A549 (cell line): ENCODE results near the gene CAMKK2. TPM values are rescaled to one million over a fixed set of nuclear protein-coding genes. Genes with fewer than 3 reads are reported as not detected.

Experiments used
- ATAC-seq, 2 experiments: fragments of 200-7000 bp in 1 of 2; fragments of >200 bp in 1 of 2; cut with Nextera tagmentation in 1 of 2; cut with Tn5 transposase in 1 of 2; 3 replicates each; pipeline versions ENCODE4 v1.8.0 to v1.9.1; 2018 to 2020; ENCODE audit warnings: mild to moderate bottlenecking in 1 of 2, moderate library complexity in 1 of 2
- CTCF ChIA-PET: fragments of 300-600 bp; sonication (Branson Sonifier 250); formaldehyde crosslinking; extraction: SDS; loops from one replicate; lab custom pipeline; 2021; ENCODE audit warnings: antibody characterized with exemption, inconsistent platforms; lab: Yijun Ruan, JAX
- POLR2A ChIA-PET: fragments of 350-600 bp; formaldehyde crosslinking; extraction: SDS; loops from one replicate; lab custom pipeline; 2021; ENCODE audit warnings: antibody characterized with exemption, inconsistent platforms; lab: Yijun Ruan, JAX
- DNase-seq, 2 experiments: peaks; one replicate each; pipeline versions ENCODE4 v3.0.0 to v3.0.0-alpha.2; 2011 to 2016; ENCODE audit warnings: low read depth in 1 of 2, low spot score in 1 of 2
- FAIRE-seq: peaks from 2 replicates; lab custom pipeline; 2011; peaks lifted over from hg19 to GRCh38; lab: Jason Lieb, UNC
- H3K27ac ChIP-seq, 2 experiments: fragments of >200 bp; sonication (Bioruptor Twin); formaldehyde crosslinking; 3 replicates each; pipeline ENCODE4 v1.5.1; 2016 to 2017
- H3K4me1 ChIP-seq: fragments of >200 bp; sonication (Bioruptor Twin); formaldehyde crosslinking; 3 replicates; pipeline ENCODE4 v1.6.1; 2016
- H3K4me2 ChIP-seq: fragments of >200 bp; sonication (Bioruptor Twin); formaldehyde crosslinking; 3 replicates; pipeline ENCODE4 v1.6.1; 2016
- H3K4me3 ChIP-seq: fragments of >200 bp; sonication (Bioruptor Twin); formaldehyde crosslinking; 3 replicates; pipeline ENCODE4 v1.5.1; 2016
- H3K9me3 ChIP-seq: fragments of >200 bp; sonication (Bioruptor Twin); formaldehyde crosslinking; 3 replicates; pipeline ENCODE4 v1.6.1; 2016
- BCL3 ChIP-seq: fragments of >200 bp; sonication (Bioruptor Twin); formaldehyde crosslinking; IDR thresholded peaks from 3 replicates; pipeline ENCODE4 v1.6.1; 2016
- CBX2 ChIP-seq: fragments of 200-600 bp; sonication (generic); IDR thresholded peaks from 2 replicates; pipeline ENCODE4 v1.6.1; 2016; ENCODE audit warnings: low read depth, mild to moderate bottlenecking, borderline replicate concordance
- CEBPB ChIP-seq, 2 experiments: fragments of >200 bp in 1 of 2; sonication (Bioruptor Twin) in 1 of 2; formaldehyde crosslinking in 1 of 2; IDR thresholded peaks; 2 replicates each; pipeline ENCODE4 v1.6.1; 2012 to 2016
- ELK1 ChIP-seq: fragments of 150-350 bp; IDR thresholded peaks from 2 replicates; pipeline ENCODE4 v1.6.1; 2014; ENCODE audit warnings: low read depth, mild to moderate bottlenecking, low read length
- FOSL2 ChIP-seq, 2 experiments: fragments of 450-650 bp in 1 of 2; fragments of >200 bp in 1 of 2; sonication (Bioruptor Twin) in 1 of 2; formaldehyde crosslinking; IDR thresholded peaks; 2 replicates each; pipeline versions ENCODE4 v1.5.0 to v1.6.1; 2016 to 2020; ENCODE audit warnings: mild to moderate bottlenecking in 1 of 2, moderate library complexity in 1 of 2
- FOXS1 ChIP-seq: fragments of 250-450 bp; sonication (Bioruptor Pico); IDR thresholded peaks from 2 replicates; pipeline ENCODE4 v1.5.0; 2020; ENCODE audit warnings: mild to moderate bottlenecking, moderate library complexity
- GATA3 ChIP-seq: IDR thresholded peaks from 2 replicates; pipeline ENCODE4 v1.6.1; 2012; ENCODE audit warnings: borderline replicate concordance
- HES2 ChIP-seq: fragments of >200 bp; sonication (Bioruptor Twin); formaldehyde crosslinking; IDR thresholded peaks from 2 replicates; pipeline ENCODE4 v1.6.1; 2016
- JUN ChIP-seq, 2 experiments: fragments of >200 bp; sonication (Bioruptor Twin); formaldehyde crosslinking; IDR thresholded peaks; 2 replicates in 1 of 2; 3 replicates in 1 of 2; pipeline ENCODE4 v1.6.1; 2016 to 2017
- JUNB ChIP-seq: fragments of >200 bp; sonication (Bioruptor Twin); formaldehyde crosslinking; IDR thresholded peaks from 2 replicates; pipeline ENCODE4 v1.6.1; 2016
- MAX ChIP-seq: IDR thresholded peaks from 2 replicates; pipeline ENCODE4 v1.6.1; 2012
- MYC ChIP-seq: IDR thresholded peaks from 2 replicates; pipeline ENCODE4 v1.6.1; 2012; ENCODE audit warnings: mild to moderate bottlenecking, inconsistent platforms, low read length, improper control_type of control experiment, borderline replicate concordance
- NFE2L2 ChIP-seq: fragments of 150-350 bp; conservative IDR thresholded peaks from 2 replicates; pipeline ENCODE4 v1.6.1; 2014; ENCODE audit warnings: low read length
- PHF8 ChIP-seq: fragments of 200-600 bp; sonication (generic); IDR thresholded peaks from 2 replicates; pipeline ENCODE4 v1.6.1; 2016; ENCODE audit warnings: low read depth, mild to moderate bottlenecking, antibody characterized with exemption, moderate library complexity, borderline replicate concordance
- RNF2 ChIP-seq: fragments of 200-600 bp; sonication (generic); IDR thresholded peaks from 2 replicates; pipeline ENCODE4 v1.6.1; 2016; ENCODE audit warnings: low read depth, mild to moderate bottlenecking, antibody characterized with exemption, moderate library complexity, borderline replicate concordance
- TFCP2L1 ChIP-seq: fragments of 250-450 bp; sonication (Bioruptor Pico); IDR thresholded peaks from 2 replicates; pipeline ENCODE4 v1.5.0; 2021; ENCODE audit warnings: mild to moderate bottlenecking
- TP53 ChIP-seq: fragments of 250-450 bp; sonication (Bioruptor Pico); IDR thresholded peaks from 2 replicates; pipeline ENCODE4 v1.5.0; 2021; ENCODE audit warnings: mild to moderate bottlenecking, moderate library complexity
- USF2 ChIP-seq: fragments of 450-650 bp; IDR thresholded peaks from 2 replicates; pipeline ENCODE4 v1.6.1; 2014; ENCODE audit warnings: antibody characterized with exemption
- WGBS: methylation state at CpG from one replicate; pipeline ENCODE4 v1.1.6; 2017; ENCODE audit errors: missing lambda C conversion rate; 5-methylcytosine and 5-hydroxymethylcytosine counted together
- polyA plus RNA-seq, 4 experiments: library from polyadenylated mRNA; depleted of rRNA in 3 of 4; stranded (reverse); fragments of >200 nt; fragmentation: RNase III in 1 of 4; extraction: RNeasy Plus Mini Kit Qiagen cat#74134 plus additional on column Dnase treatment in 1 of 4; gene quantifications; 2 replicates in 3 of 4; 3 replicates in 1 of 4; pipeline ENCODE4 v1.2.3, GENCODE V29; 2011 to 2017

CAMKK2 gene
- polyA plus RNA-seq, 2 of the 4 experiments (the other 2 are of a cell fraction) = 15.3 to 24.8 TPM

GRCh38 chr12:121297435-121297991, 1.0 kb upstream of the CAMKK2 start:
- no peak for FAIRE-seq

GRCh38 chr12:121295746-121296617, 527 bp downstream of the CAMKK2 start:
- peak; percentile 25 to 39 for DNase-seq
- H3K27ac ChIP-seq = peak overlapping the region; percentile 91 to 95
- FAIRE-seq = no peak
- 2% methylated on average over 16 of the region's 55 CpGs for WGBS
- peak overlapping the region; percentile 97 for H3K4me3 ChIP-seq
- ATAC-seq = peak; percentile 45 to 53
- peak overlapping the region; percentile 92 for H3K4me2 ChIP-seq
- no peaks in the 10 kb centered on the region for H3K9me3 ChIP-seq
- CTCF ChIA-PET = interaction anchor here (0.6 to 2.3 kb wide), 7 partner anchors 11 to 237 kb away, joined by 3 to 7 read pairs (median 3); no protein-coding TSS in a partner anchor
- peaks cover 13% of the 10 kb centered on the region for H3K4me1 ChIP-seq
- TF ChIP-seq USF2 (no peak), GATA3 (no peak), FOXS1 (CRISPR knock-in tag) (no peak), TP53 (CRISPR knock-in tag) (no peak), RNF2 (no peak), TFCP2L1 (CRISPR knock-in tag) (no peak), NFE2L2 (no peak), MAX (peak; percentile 92), MYC (peak; percentile 72; the same call in 1 of the 2 replicates), FOSL2 (IDR thresholded peaks at IDR 0.05) (no peak), FOSL2 (CRISPR knock-in tag; IDR thresholded peaks at IDR 0.05) (no peak), JUN (IDR thresholded peaks at IDR 0.05) (0 out of 5 replicates have a peak, but pooled peaks of 1 of the 2 experiments have one; percentile 57), PHF8 (peak; percentile 75)
- POLR2A ChIA-PET = interaction anchor here (0.9 to 1.6 kb wide), 2 partner anchors 11 to 57 kb away, joined by 3 to 5 read pairs; no protein-coding TSS in a partner anchor

More at GRCh38 chr12:121297435-121297991, 1.0 kb upstream of the CAMKK2 start:
- Histone ChIP-seq H3K4me3 (peak overlapping the region; percentile 97), H3K4me1 (peaks cover 13% of the 10 kb centered on the region), H3K4me2 (peak overlapping the region; percentile 98), H3K27ac (peak overlapping the region; percentile 91 to 95), H3K9me3 (no peaks in the 10 kb centered on the region)
- ChIA-PET POLR2A (interaction anchor here (0.7 to 1.0 kb wide), 2 partner anchors 14 to 34 kb away, joined by 3 to 4 read pairs; no protein-coding TSS in a partner anchor), CTCF (interaction anchor here (0.5 to 1.3 kb wide), 4 partner anchors 9 to 973 kb away, joined by 3 to 5 read pairs (median 4); no protein-coding TSS in a partner anchor)
- peak; percentile 35 to 68 for ATAC-seq
- WGBS = 14% methylated on average over 21 of the region's 21 CpGs
- peak; percentile 48 to 55 for DNase-seq
- TF ChIP-seq JUNB = no peak
- TF ChIP-seq FOXS1 (CRISPR knock-in tag) = no peak
- TF ChIP-seq BCL3 = no peak
- TF ChIP-seq HES2 = no peak
- no peak for TF ChIP-seq MAX
- TF ChIP-seq CEBPB (IDR thresholded peaks at IDR 0.05) = no peak
- no peak for TF ChIP-seq CBX2
- TF ChIP-seq ELK1 = no peak
